GM12874 (cell line): ENCODE data around the gene GNG8.

Experiments used
- CTCF ChIP-seq: IDR thresholded peaks from 2 replicates; pipeline ENCODE4 v1.5.1; 2011; ENCODE audit warnings: low read depth, mild to moderate bottlenecking, control low read depth, low read length, moderate library complexity; ENCODE audit not compliant: insufficient read depth

GNG8 gene

GRCh38 chr19:46613525-46613924, 22.5 kb downstream of the GNG8 start:
- no peak for TF ChIP-seq CTCF

- TF ChIP-seq CTCF: no peak
Measured at GRCh38 chr19:46611776-46612175, 24.2 kb downstream of the GNG8 start.

GRCh38 chr19:46610851-46611770, 24.9 kb downstream of the GNG8 start:
- no peak for TF ChIP-seq CTCF

DNA sequence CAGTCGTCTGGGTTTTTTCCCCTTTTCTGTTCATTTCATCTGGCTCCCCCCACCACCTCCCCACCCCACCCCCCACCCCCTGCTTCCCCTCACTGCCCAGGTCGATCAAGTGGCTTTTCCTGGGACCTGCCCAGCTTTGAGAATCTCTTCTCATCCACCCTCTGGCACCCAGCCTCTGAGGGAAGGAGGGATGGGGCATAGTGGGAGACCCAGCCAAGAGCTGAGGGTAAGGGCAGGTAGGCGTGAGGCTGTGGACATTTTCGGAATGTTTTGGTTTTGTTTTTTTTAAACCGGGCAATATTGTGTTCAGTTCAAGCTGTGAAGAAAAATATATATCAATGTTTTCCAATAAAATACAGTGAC, 25.6 kb downstream of the GNG8 start:
- no peak for TF ChIP-seq CTCF

DNA sequence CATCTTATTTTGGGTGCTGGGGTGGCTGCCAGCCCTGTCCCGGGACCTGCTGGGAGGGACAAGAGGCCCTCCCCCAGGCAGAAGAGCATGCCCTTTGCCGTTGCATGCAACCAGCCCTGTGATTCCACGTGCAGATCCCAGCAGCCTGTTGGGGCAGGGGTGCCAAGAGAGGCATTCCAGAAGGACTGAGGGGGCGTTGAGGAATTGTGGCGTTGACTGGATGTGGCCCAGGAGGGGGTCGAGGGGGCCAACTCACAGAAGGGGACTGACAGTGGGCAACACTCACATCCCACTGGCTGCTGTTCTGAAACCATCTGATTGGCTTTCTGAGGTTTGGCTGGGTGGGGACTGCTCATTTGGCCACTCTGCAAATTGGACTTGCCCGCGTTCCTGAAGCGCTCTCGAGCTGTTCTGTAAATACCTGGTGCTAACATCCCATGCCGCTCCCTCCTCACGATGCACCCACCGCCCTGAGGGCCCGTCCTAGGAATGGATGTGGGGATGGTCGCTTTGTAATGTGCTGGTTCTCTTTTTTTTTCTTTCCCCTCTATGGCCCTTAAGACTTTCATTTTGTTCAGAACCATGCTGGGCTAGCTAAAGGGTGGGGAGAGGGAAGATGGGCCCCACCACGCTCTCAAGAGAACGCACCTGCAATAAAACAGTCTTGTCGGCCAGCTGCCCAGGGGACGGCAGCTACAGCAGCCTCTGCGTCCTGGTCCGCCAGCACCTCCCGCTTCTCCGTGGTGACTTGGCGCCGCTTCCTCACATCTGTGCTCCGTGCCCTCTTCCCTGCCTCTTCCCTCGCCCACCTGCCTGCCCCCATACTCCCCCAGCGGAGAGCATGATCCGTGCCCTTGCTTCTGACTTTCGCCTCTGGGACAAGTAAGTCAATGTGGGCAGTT, 26.2 kb downstream of the GNG8 start:
- no peak for TF ChIP-seq CTCF

DNA sequence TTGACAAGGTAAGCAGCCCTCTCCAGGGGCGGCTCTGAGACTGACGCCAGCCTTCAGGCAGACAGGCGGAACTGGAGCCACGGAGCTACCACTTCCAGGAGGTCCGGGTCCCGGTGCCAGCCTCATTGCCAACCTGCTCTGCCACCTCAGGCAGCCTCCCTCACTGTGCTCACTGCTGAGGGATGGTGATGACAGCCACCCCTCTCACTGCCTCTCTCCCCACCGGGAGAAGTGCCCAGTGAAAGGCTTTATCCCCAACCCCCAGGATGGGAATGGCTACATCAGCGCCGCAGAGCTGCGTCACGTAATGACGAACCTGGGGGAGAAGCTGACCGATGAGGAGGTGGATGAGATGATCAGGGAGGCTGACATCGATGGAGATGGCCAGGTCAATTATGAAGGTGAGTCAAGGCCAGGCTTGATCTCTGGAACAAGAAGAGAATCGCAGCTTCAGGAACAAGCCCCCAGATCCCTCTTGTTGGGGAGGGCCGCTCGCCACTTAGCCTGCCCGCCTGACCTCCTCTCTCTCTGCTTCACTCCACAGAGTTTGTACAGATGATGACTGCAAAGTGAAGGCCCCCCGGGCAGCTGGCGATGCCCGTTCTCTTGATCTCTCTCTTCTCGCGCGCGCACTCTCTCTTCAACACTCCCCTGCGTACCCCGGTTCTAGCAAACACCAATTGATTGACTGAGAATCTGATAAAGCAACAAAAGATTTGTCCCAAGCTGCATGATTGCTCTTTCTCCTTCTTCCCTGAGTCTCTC, 27.2 kb downstream of the GNG8 start:
- TF ChIP-seq CTCF: no peak

DNA sequence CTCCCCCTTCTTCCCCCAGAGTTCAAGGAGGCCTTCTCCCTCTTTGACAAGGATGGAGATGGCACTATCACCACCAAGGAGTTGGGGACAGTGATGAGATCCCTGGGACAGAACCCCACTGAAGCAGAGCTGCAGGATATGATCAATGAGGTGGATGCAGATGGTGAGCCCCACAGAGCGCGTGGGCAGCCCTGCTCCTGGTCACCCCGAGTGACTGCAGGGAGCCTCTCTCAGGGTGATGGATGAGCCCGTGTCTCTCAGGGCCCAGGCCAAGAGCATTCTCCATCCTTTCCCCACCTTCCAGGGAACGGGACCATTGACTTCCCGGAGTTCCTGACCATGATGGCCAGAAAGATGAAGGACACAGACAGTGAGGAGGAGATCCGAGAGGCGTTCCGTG, 27.8 kb downstream of the GNG8 start:
- no peak for TF ChIP-seq CTCF
